CD4-positive, alpha-beta memory T cell (primary cell): Measurements from ENCODE around the gene COX5A. TPM values are rescaled to one million over a fixed set of nuclear protein-coding genes. Genes with fewer than 3 reads are reported as not detected.

ENCODE experiments used
- CTCF ChIA-PET: fragments of 350-600 bp; sonication (Branson Sonifier 250); formaldehyde crosslinking; loops from one replicate; lab custom pipeline; 2021; ENCODE audit warnings: inconsistent platforms; ENCODE audit not compliant: partially characterized antibody; lab: Charles Lee
- POLR2A ChIA-PET: fragments of 350-600 bp; sonication (Branson Sonifier 250); formaldehyde crosslinking; loops from one replicate; lab custom pipeline; 2021; ENCODE audit not compliant: partially characterized antibody; lab: Charles Lee
- DNase-seq, 5 donors: peaks; one replicate each; pipeline versions ENCODE4 v3.0.0 to v3.0.0-alpha.2; 2020 to 2022; ENCODE audit warnings: mixed read lengths in 1 of 5
- H3K27ac ChIP-seq: one replicate; pipeline ENCODE4 v1.7.0; 2013; ENCODE audit warnings: low read depth, low read length
- H3K27me3 ChIP-seq: 2 replicates; pipeline ENCODE4 v1.7.0; 2013; ENCODE audit warnings: mild to moderate bottlenecking, low read length, moderate library complexity; ENCODE audit not compliant: insufficient read depth
- H3K36me3 ChIP-seq: 2 replicates; pipeline ENCODE4 v1.7.0; 2013; ENCODE audit warnings: mild to moderate bottlenecking, low read length, moderate library complexity; ENCODE audit not compliant: insufficient read depth
- H3K4me1 ChIP-seq: 2 replicates; pipeline ENCODE4 v1.7.0; 2013; ENCODE audit warnings: mild to moderate bottlenecking, low read length, moderate library complexity; ENCODE audit not compliant: insufficient read depth
- H3K4me3 ChIP-seq, 2 donors: one replicate each; pipeline ENCODE4 v1.7.0; 2013; ENCODE audit warnings: low read length in 2 of 2, mild to moderate bottlenecking in 1 of 2
- H3K9me3 ChIP-seq, 2 donors: one replicate each; pipeline ENCODE4 v1.7.0; 2013; ENCODE audit warnings: low read length in 2 of 2, control low read depth in 1 of 2; ENCODE audit not compliant: control insufficient read depth in 1 of 2
- H3K27ac Mint-ChIP-seq, 7 donors: one replicate each; pipeline ENCODE4 v1.8.0; 2020 to 2021; ENCODE audit warnings: mixed read lengths in 7 of 7, mild to moderate bottlenecking in 6 of 7, inconsistent platforms in 3 of 7, moderate library complexity in 3 of 7
- H3K27me3 Mint-ChIP-seq, 2 donors: one replicate each; pipeline ENCODE4 v1.8.0; 2020 to 2021; ENCODE audit warnings: mixed read lengths in 2 of 2
- H3K36me3 Mint-ChIP-seq, 2 donors: one replicate each; pipeline ENCODE4 v1.8.0; 2020 to 2021; ENCODE audit warnings: mixed read lengths in 2 of 2, inconsistent platforms in 1 of 2, mild to moderate bottlenecking in 1 of 2
- H3K4me1 Mint-ChIP-seq, 4 donors: one replicate each; pipeline ENCODE4 v1.8.0; 2020 to 2021; ENCODE audit warnings: mixed read lengths in 4 of 4, mild to moderate bottlenecking in 1 of 4
- H3K4me3 Mint-ChIP-seq, 8 donors: one replicate each; pipeline ENCODE4 v1.8.0; 2020 to 2021; ENCODE audit warnings: mixed read lengths in 8 of 8, mild to moderate bottlenecking in 7 of 8, moderate library complexity in 6 of 8, inconsistent platforms in 3 of 8
- H3K9me3 Mint-ChIP-seq, 8 donors: one replicate each; pipeline ENCODE4 v1.8.0; 2020 to 2021; ENCODE audit warnings: mixed read lengths in 8 of 8, mild to moderate bottlenecking in 5 of 8, inconsistent platforms in 3 of 8, moderate library complexity in 1 of 8
- intact Hi-C: fragments of 100-400 bp; cut with micrococcal nuclease; formaldehyde crosslinking; loops from one replicate; pipeline ENCODE4 v1.15.1; 2023
- polyA plus RNA-seq, 2 donors: library from polyadenylated mRNA; unstranded; fragments of 300-500 nt; fragmentation: Illumina TruSeq; gene quantifications; one replicate each; pipeline ENCODE4 v1.2.3, GENCODE V29; 2021
- total RNA-seq, 2 experiments: library from RNA; stranded (reverse); gene quantifications; one replicate each; pipeline ENCODE4 v1.2.3, GENCODE V29; 2021

Gene COX5A
- total RNA-seq (10 to 100 TPM; 66.8 to 74.4 TPM), polyA plus RNA-seq (100 to 1,000 TPM; 331 to 336 TPM)

DNA sequence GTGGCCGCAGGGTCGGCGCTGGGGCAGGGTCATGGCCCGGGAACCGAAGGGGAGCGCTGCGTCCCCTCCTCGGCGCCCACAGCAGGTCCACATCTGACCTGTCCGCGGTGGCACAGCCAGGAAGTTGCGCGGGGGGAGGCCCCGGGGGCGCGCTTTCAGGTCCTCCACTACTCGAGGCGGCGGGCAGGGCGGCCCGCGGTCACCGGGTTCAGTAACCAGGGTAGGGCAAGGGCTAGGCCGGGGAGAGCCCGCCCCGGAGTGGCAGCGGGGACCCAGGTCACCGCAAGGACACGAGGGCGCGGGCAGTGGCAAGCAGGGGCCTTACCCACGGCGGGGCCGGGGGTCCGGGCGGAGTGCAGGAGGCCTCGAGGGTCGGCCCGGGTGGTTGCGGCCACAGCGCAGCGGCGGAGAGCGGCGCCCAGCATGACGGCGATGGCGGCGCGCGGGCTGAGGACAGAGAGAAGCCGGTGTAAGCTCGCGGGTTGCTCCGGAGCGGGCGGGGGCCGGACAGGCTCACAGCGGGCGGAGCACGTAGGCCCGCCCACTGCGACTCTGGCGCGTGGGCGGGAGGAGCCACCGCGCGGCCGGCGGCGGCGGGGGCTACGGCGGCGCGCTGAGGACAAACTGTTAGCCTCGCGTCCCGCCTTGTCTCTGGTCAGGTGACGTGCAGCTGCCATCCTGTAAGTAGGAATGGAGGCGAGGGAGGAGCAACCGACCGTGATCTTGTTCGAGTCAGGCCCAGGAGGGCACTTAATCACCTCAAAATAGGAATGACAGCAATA lies at the start of gene COX5A:
COX5A (minus strand) TSS at position 484 of the 782 bp plus-strand sequence; CDS start at position 425, 59 bp downstream.
- peak within 1 kb of the TSS; percentile 88 to 96 (median 92) for H3K27ac Mint-ChIP-seq
- ChIA-PET POLR2A (interaction anchor here (0.9 to 2.3 kb wide), 24 partner anchors 13 to 477 kb away, joined by 3 to 17 read pairs (median 4); partner anchors contain the start of genes CLK3, CYP1A1, FAM219B and PPCDC), CTCF (interaction anchor here (0.9 to 2.0 kb wide), 5 partner anchors 13 to 150 kb away, joined by 3 to 6 read pairs (median 4); no protein-coding TSS in a partner anchor)
- Histone ChIP-seq H3K9me3 (no peaks in the 10 kb centered on the region), H3K27ac (peak within 1 kb of the TSS; percentile 79), H3K27me3 (no peaks in the 10 kb centered on the region), H3K36me3 (no peaks in the 10 kb centered on the region), H3K4me3 (peak within 1 kb of the TSS; percentile 41 to 96), H3K4me1 (peaks cover 38% of the 10 kb centered on the region)
- H3K4me1 Mint-ChIP-seq: peaks cover 21 to 40% (median 28%) of the 10 kb centered on the region in 4 donors
- peak within 1 kb of the TSS; percentile 88 to 95 (median 94) for H3K4me3 Mint-ChIP-seq
- H3K9me3 Mint-ChIP-seq: no peaks in the 10 kb centered on the region
- DNase-seq: peak; percentile 92 to 95 (median 93)
- intact Hi-C loops: loop anchor here (1.0 to 5.0 kb wide), 11 partner anchors 19 to 515 kb away; partner anchors contain the start of genes CLK3, FAM219B, MPI and PPCDC
- peaks cover 0 to 10% of the 10 kb centered on the region in 2 donors for H3K36me3 Mint-ChIP-seq
- no peaks in the 10 kb centered on the region for H3K27me3 Mint-ChIP-seq

- no peaks in the 10 kb centered on the region for H3K4me1 ChIP-seq
- H3K9me3 ChIP-seq: no peaks in the 10 kb centered on the region
- no peaks in the 10 kb centered on the region for H3K9me3 Mint-ChIP-seq
- no peak for DNase-seq
- no peaks in the 10 kb centered on the region for H3K36me3 Mint-ChIP-seq
- no peaks in the 10 kb centered on the region for H3K27me3 ChIP-seq
- H3K27ac Mint-ChIP-seq: no peak overlapping the region
- H3K4me3 ChIP-seq: no peak overlapping the region
- H3K4me3 Mint-ChIP-seq: no peak overlapping the region
- no peaks in the 10 kb centered on the region for H3K36me3 ChIP-seq
- POLR2A ChIA-PET: no interaction called here
- CTCF ChIA-PET: interaction anchor here (1.1 to 1.4 kb wide), 2 partner anchors 10 to 82 kb away, joined by 3 read pairs; no protein-coding TSS in a partner anchor
- no peak overlapping the region for H3K27ac ChIP-seq
- no peaks in the 10 kb centered on the region for H3K4me1 Mint-ChIP-seq
- intact Hi-C loops: no loop called here
- H3K27me3 Mint-ChIP-seq: peaks cover 6 to 21% of the 10 kb centered on the region in 2 donors
Measured at GRCh38 chr15:74983725-74984231, 45.9 kb upstream of the COX5A start.

DNA sequence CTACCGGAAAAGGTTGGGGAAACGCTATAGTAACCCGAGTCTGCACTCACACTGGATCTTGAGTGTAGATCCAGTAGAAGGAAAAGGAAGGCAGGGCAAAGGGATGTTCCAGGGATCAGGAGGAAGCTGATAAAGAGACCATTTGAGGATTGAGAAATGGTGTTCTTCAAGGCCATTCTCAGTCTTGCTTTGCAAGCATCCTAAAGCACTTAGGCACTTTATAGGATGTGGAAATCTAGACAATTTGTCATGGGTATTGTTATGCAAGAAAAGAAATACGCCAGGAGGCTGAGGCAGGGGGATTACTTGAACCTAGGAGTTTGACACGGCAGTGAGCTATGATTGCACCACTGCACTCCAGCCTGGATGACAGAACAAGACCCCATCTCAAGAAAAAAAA lies 44.3 kb upstream of the COX5A start:
- no peaks in the 10 kb centered on the region for H3K27me3 ChIP-seq
- POLR2A ChIA-PET: no interaction called here

GRCh38 chr15:74978503-74978902 lies 40.6 kb upstream of the COX5A start:
- no peak for DNase-seq
- ChIA-PET POLR2A (no interaction called here), CTCF (interaction anchor here (0.6 kb wide), 1 partner anchor 10 kb away, joined by 3 read pairs; no protein-coding TSS in a partner anchor)
- no peaks in the 10 kb centered on the region for H3K4me1 ChIP-seq
- no peak overlapping the region for H3K27ac ChIP-seq
- Mint-ChIP-seq H3K4me3 (no peak overlapping the region), H3K27me3 (peaks cover 6 to 7% of the 10 kb centered on the region in 2 donors), H3K9me3 (no peaks in the 10 kb centered on the region), H3K27ac (peak overlapping the region in 1 of 7 donors; percentile 31), H3K36me3 (no peaks in the 10 kb centered on the region), H3K4me1 (no peaks in the 10 kb centered on the region)
- no peaks in the 10 kb centered on the region for H3K27me3 ChIP-seq
- H3K4me3 ChIP-seq: no peak overlapping the region
- no peaks in the 10 kb centered on the region for H3K9me3 ChIP-seq
- intact Hi-C loops: no loop called here
- no peaks in the 10 kb centered on the region for H3K36me3 ChIP-seq

More for the DNA sequence above, 44.3 kb upstream of the COX5A start:
- Mint-ChIP-seq H3K27me3 (peaks cover 6 to 21% of the 10 kb centered on the region in 2 donors), H3K4me1 (no peaks in the 10 kb centered on the region), H3K36me3 (no peaks in the 10 kb centered on the region), H3K27ac (peak overlapping the region in 1 of 7 donors; percentile 66), H3K4me3 (peak overlapping the region in 1 of 8 donors; percentile 54), H3K9me3 (no peaks in the 10 kb centered on the region)
- intact Hi-C loops: no loop called here
- no peaks in the 10 kb centered on the region for H3K4me1 ChIP-seq
- no peak for DNase-seq
- no peaks in the 10 kb centered on the region for H3K9me3 ChIP-seq
- CTCF ChIA-PET: interaction anchor here (1.1 kb wide), 1 partner anchor 351 kb away, joined by 3 read pairs; no protein-coding TSS in a partner anchor
- no peaks in the 10 kb centered on the region for H3K36me3 ChIP-seq
- H3K4me3 ChIP-seq: no peak overlapping the region
- no peak overlapping the region for H3K27ac ChIP-seq

GRCh38 chr15:74978077-74978476 lies 40.2 kb upstream of the COX5A start:
- no peaks in the 10 kb centered on the region for H3K36me3 ChIP-seq
- ChIA-PET CTCF (no interaction called here), POLR2A (no interaction called here)
- H3K27me3 ChIP-seq: peaks cover 1% of the 10 kb centered on the region
- no peaks in the 10 kb centered on the region for H3K4me1 ChIP-seq
- no peak overlapping the region for H3K4me3 Mint-ChIP-seq
- H3K27ac Mint-ChIP-seq: no peak overlapping the region
- H3K9me3 Mint-ChIP-seq: no peaks in the 10 kb centered on the region
- no peak overlapping the region for H3K4me3 ChIP-seq
- no peak overlapping the region for H3K27ac ChIP-seq
- H3K9me3 ChIP-seq: no peaks in the 10 kb centered on the region
- intact Hi-C loops: no loop called here
- H3K36me3 Mint-ChIP-seq: no peaks in the 10 kb centered on the region
- no peaks in the 10 kb centered on the region for H3K4me1 Mint-ChIP-seq
- H3K27me3 Mint-ChIP-seq: peaks cover 8 to 9% of the 10 kb centered on the region in 2 donors
- DNase-seq: no peak

DNA sequence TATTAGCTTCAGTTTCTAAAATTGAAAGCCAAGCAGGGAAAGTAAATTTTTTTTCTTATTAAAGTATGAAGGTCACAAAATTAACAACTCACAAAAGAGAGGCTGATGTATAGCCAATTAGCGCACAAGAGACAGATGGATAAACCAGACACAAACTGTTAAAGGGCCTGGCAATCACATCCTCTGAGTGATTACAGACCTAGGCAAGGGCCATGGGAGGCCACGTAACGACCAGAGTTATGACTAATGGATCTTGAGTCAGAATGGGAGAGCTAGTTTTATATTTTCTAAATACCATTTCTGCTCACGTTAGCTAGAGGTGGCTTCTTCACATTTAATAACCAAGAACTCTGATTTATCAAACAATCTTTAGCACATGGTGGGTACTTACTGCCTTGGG lies 39.7 kb upstream of the COX5A start:
- H3K4me3 ChIP-seq: no peak overlapping the region
- intact Hi-C loops: no loop called here
- Mint-ChIP-seq H3K9me3 (no peaks in the 10 kb centered on the region), H3K4me1 (no peaks in the 10 kb centered on the region), H3K27ac (no peak overlapping the region), H3K4me3 (no peak overlapping the region), H3K36me3 (no peaks in the 10 kb centered on the region), H3K27me3 (peaks cover 12% of the 10 kb centered on the region in 2 donors)
- ChIA-PET POLR2A (no interaction called here), CTCF (no interaction called here)
- H3K4me1 ChIP-seq: no peaks in the 10 kb centered on the region
- no peak overlapping the region for H3K27ac ChIP-seq
- H3K9me3 ChIP-seq: no peaks in the 10 kb centered on the region
- no peak for DNase-seq
- peaks cover 6% of the 10 kb centered on the region for H3K27me3 ChIP-seq
- no peaks in the 10 kb centered on the region for H3K36me3 ChIP-seq

- CTCF ChIA-PET: no interaction called here
- POLR2A ChIA-PET: no interaction called here
- intact Hi-C loops: no loop called here
- Mint-ChIP-seq H3K9me3 (no peaks in the 10 kb centered on the region), H3K4me3 (no peak overlapping the region), H3K27ac (no peak overlapping the region), H3K36me3 (no peaks in the 10 kb centered on the region), H3K27me3 (peaks cover 10 to 12% of the 10 kb centered on the region in 2 donors), H3K4me1 (no peaks in the 10 kb centered on the region)
- Histone ChIP-seq H3K4me1 (no peaks in the 10 kb centered on the region), H3K9me3 (no peaks in the 10 kb centered on the region), H3K27ac (no peak overlapping the region), H3K27me3 (peaks cover 7% of the 10 kb centered on the region), H3K36me3 (no peaks in the 10 kb centered on the region), H3K4me3 (no peak overlapping the region)
- no peak for DNase-seq
Measured at GRCh38 chr15:74976159-74976558, 38.3 kb upstream of the COX5A start.
